GM03348 (cell line): Measurements from ENCODE around the gene CCDC196.
A peak's percentile ranks its signal among the peaks of the same experiment; 100 is the strongest.
"Not testable (repeated sequence)": the region's sequence is repeated elsewhere in the genome, so short reads cannot be mapped to it uniquely, and the experiment has no call there.

Experiments
- DNase-seq: peaks from one replicate; pipeline ENCODE4 v3.0.0; 2012; ENCODE audit warnings: low spot score

CCDC196 gene

GRCh38 chr14:66495218-66496098, 9.3 kb downstream of the CCDC196 start:
- peak; percentile 69 for DNase-seq

GRCh38 chr14:66496188-66496807, 10.1 kb downstream of the CCDC196 start:
- DNase-seq, result no peak

- DNase-seq, result no peak
Observed at GRCh38 chr14:66496911-66497310, 10.7 kb downstream of the CCDC196 start.

- DNase-seq, result no peak
Observed at GRCh38 chr14:66498311-66498710, 12.1 kb downstream of the CCDC196 start.

GRCh38 chr14:66501592-66501991, 15.4 kb downstream of the CCDC196 start:
- no peak for DNase-seq

GRCh38 chr14:66502836-66503235, 16.7 kb downstream of the CCDC196 start:
- not testable (repeated sequence) for DNase-seq

GRCh38 chr14:66503532-66503931, 17.4 kb downstream of the CCDC196 start:
- no peak for DNase-seq

- no peak for DNase-seq
Observed at GRCh38 chr14:66507181-66507721, 21.1 kb downstream of the CCDC196 start.

- DNase-seq, result peak; percentile 97
Observed at GRCh38 chr14:66507722-66508546, 21.8 kb downstream of the CCDC196 start, which contains the start of gene GPHN. GPHN (plus strand) TSS chr14:66508147.

- no peak for DNase-seq
Observed at GRCh38 chr14:66508547-66508845, 22.3 kb downstream of the CCDC196 start.

GRCh38 chr14:66508846-66509621, 22.9 kb downstream of the CCDC196 start:
- DNase-seq, result peak; percentile 38

GRCh38 chr14:66509874-66510273, 23.7 kb downstream of the CCDC196 start:
- DNase-seq, result peak; percentile 4

GRCh38 chr14:66511849-66512248, 25.7 kb downstream of the CCDC196 start:
- no peak for DNase-seq

- DNase-seq, result peak; percentile 9
Observed at GRCh38 chr14:66514213-66514612, 28.0 kb downstream of the CCDC196 start.

- no peak for DNase-seq
Observed at GRCh38 chr14:66530526-66530925, 44.4 kb downstream of the CCDC196 start.

- no peak for DNase-seq
Observed at GRCh38 chr14:66539034-66539433, 52.9 kb downstream of the CCDC196 start.

- DNase-seq, result no peak
Observed at GRCh38 chr14:66540038-66540437, 53.9 kb downstream of the CCDC196 start.

- DNase-seq, result no peak
Observed at GRCh38 chr14:66541627-66542026, 55.5 kb downstream of the CCDC196 start.

- no peak for DNase-seq
Observed at GRCh38 chr14:66543996-66544395, 57.8 kb downstream of the CCDC196 start.

- not testable (repeated sequence) for DNase-seq
Observed at GRCh38 chr14:66545191-66545590, 59.0 kb downstream of the CCDC196 start.

- not testable (repeated sequence) for DNase-seq
Observed at GRCh38 chr14:66545751-66546150, 59.6 kb downstream of the CCDC196 start.
